ENCODE data around the gene PLVAP.

The PLVAP gene, protein sequence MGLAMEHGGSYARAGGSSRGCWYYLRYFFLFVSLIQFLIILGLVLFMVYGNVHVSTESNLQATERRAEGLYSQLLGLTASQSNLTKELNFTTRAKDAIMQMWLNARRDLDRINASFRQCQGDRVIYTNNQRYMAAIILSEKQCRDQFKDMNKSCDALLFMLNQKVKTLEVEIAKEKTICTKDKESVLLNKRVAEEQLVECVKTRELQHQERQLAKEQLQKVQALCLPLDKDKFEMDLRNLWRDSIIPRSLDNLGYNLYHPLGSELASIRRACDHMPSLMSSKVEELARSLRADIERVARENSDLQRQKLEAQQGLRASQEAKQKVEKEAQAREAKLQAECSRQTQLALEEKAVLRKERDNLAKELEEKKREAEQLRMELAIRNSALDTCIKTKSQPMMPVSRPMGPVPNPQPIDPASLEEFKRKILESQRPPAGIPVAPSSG

DNA sequence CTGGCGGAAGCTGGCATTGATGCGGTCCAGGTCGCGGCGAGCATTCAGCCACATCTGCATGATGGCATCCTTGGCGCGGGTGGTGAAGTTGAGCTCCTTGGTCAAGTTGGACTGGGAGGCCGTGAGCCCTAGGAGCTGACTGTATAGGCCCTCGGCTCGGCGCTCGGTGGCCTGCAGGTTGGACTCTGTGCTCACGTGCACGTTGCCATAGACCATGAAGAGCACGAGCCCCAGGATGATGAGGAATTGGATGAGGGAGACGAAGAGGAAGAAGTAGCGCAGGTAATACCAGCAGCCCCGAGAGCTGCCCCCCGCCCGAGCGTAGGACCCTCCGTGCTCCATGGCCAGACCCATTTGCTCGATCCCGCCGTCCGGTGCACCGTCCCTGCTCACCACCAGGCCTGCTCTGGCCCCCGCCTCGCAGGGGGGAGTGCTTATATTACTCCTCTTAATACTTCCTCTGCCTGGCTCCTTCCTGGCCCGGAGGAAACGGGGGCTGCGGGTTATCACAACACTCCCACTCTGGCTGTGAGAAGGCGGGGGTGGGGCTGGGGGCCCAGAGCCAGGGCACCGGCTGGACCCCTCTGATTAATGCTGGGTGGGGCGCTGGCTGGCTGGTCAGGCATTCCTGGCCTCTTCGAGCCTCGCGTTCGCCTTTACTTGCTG lies at the start of gene PLVAP:
Gene PLVAP (minus strand): TSS at position 408 of the 666 bp plus-strand sequence. CDS start 54 bp downstream, at position 354.
- no peak within 1 kb of the TSS for H3K4me3 ChIP-seq (ENCODE audit: low read length)
- peaks cover 6% of the 10 kb centered on the region for H3K4me1 ChIP-seq (ENCODE audit: control insufficient read depth, low read depth, low read length)
- no peaks in the 10 kb centered on the region for H3K27me3 ChIP-seq (ENCODE audit: control insufficient read depth, insufficient read depth, low read length)
- no peak within 1 kb of the TSS for H3K9ac ChIP-seq (ENCODE audit: low read length)
- no peak within 1 kb of the TSS for H3K27ac ChIP-seq (ENCODE audit: low read length)
- H3K9me3 ChIP-seq (ENCODE audit: control insufficient read depth, low read depth, low read length), result no peaks in the 10 kb centered on the region
- no peaks in the 10 kb centered on the region for H3K36me3 ChIP-seq (ENCODE audit: control insufficient read depth, low read depth, low read length)

DNA sequence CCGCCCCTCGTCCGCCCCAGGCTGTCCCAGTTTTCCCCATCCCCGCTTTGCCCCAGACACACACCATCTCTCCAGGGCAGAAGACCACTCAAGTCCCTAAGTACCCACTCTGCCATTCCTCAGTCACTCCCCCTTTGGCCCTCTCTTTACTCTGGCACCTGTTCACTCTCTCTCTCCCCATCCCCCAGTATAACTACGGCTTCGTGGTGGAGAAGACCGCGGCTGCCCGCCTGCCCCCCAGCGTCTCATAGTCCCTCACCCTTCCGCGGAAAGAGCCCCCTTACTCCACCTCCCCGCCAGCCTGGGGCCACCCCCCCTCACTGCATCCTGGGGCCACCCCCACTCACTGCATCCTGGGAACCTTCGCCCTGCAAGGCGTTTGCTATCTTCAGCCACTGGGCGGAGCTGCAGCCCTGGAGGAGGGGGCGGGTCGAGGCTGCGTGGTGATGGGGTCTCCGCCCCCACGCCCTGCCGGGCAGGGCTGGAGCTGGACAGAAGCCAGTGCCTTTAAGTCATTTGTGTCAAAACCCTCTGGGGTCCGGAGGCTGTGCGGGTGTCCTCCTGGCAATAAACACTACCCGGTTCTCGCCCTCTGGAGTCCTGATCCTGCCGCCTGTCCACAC lies 47.7 kb upstream of the PLVAP start:
- Histone ChIP-seq H3K27ac (ENCODE audit: low read length) (no peak overlapping the region), H3K4me3 (ENCODE audit: low read length) (peak overlapping the region; percentile 49), H3K9ac (ENCODE audit: low read length) (no peak overlapping the region), H3K4me1 (ENCODE audit: control insufficient read depth, low read depth, low read length) (peaks cover 3% of the 10 kb centered on the region), H3K27me3 (ENCODE audit: control insufficient read depth, insufficient read depth, low read length) (no peaks in the 10 kb centered on the region), H3K9me3 (ENCODE audit: control insufficient read depth, low read depth, low read length) (no peaks in the 10 kb centered on the region), H3K36me3 (ENCODE audit: control insufficient read depth, low read depth, low read length) (no peaks in the 10 kb centered on the region)

DNA sequence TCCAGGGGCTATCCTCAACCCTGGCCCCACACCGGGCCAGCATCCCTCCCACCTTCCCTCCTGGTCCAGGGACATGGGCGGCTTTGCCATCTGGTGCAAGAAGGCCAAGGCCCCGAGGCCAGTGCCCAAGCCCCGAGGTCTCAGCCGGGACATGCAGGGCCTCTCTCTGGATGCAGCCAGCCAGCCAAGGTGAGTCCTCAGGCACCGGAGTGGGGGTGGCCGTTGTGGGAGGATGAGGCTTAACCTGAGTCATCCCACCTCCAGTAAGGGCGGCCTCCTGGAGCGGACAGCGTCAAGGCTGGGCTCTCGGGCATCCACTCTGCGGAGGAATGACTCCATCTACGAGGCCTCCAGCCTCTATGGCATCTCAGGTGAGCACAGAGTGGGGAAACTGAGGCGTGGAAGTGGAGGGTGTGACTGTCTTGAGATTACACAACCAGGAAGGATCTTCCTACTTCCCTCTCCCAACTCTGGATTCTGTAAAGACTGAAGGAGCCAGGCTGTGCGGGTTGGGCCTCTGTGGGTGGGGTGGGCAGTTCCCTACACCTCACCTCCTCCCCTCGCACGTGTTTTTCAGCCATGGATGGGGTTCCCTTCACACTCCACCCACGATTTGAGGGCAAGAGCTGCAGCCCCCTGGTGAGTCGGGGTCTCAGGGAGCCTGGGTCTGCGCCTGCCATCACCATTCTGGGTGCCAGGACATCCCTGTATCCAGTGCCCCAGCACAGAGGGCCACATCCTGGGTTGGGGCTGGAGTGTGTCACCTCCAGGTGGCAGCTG lies 46.5 kb upstream of the PLVAP start:
- Histone ChIP-seq H3K4me3 (ENCODE audit: low read length) (no peak overlapping the region), H3K9ac (ENCODE audit: low read length) (no peak overlapping the region)

DNA sequence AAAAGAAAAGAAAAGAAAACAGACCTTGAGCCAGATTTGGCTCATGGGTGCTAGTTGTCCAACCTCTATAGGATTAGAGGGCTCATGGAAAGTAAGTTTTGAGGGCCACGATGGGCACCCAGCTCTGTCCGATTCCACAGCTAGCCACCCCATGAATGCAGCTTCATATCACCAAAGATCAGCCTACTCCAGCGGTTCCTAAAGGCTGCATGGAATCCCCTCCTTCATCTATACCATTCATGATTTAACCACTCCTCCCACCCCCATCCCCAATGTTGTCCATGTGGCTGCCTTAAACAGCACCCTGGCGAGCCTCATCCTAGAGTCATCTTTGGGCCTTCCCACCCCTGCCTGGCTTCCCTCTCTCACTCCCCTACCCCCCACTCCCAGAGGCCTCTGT lies 44.8 kb upstream of the PLVAP start:
- H3K4me1 ChIP-seq (ENCODE audit: control insufficient read depth, low read depth, low read length), result peaks cover 6% of the 10 kb centered on the region
- no peaks in the 10 kb centered on the region for H3K9me3 ChIP-seq (ENCODE audit: control insufficient read depth, low read depth, low read length)
- H3K9ac ChIP-seq (ENCODE audit: low read length), result no peak overlapping the region
- no peak overlapping the region for H3K4me3 ChIP-seq (ENCODE audit: low read length)
- no peaks in the 10 kb centered on the region for H3K36me3 ChIP-seq (ENCODE audit: control insufficient read depth, low read depth, low read length)
- no peak overlapping the region for H3K27ac ChIP-seq (ENCODE audit: low read length)
- no peaks in the 10 kb centered on the region for H3K27me3 ChIP-seq (ENCODE audit: control insufficient read depth, insufficient read depth, low read length)

More for the DNA sequence above, 46.5 kb upstream of the PLVAP start:
- no peaks in the 10 kb centered on the region for H3K9me3 ChIP-seq (ENCODE audit: control insufficient read depth, low read depth, low read length)
- peaks cover 6% of the 10 kb centered on the region for H3K4me1 ChIP-seq (ENCODE audit: control insufficient read depth, low read depth, low read length)
- no peaks in the 10 kb centered on the region for H3K27me3 ChIP-seq (ENCODE audit: control insufficient read depth, insufficient read depth, low read length)
- no peaks in the 10 kb centered on the region for H3K36me3 ChIP-seq (ENCODE audit: control insufficient read depth, low read depth, low read length)
- H3K27ac ChIP-seq (ENCODE audit: low read length), result no peak overlapping the region

DNA sequence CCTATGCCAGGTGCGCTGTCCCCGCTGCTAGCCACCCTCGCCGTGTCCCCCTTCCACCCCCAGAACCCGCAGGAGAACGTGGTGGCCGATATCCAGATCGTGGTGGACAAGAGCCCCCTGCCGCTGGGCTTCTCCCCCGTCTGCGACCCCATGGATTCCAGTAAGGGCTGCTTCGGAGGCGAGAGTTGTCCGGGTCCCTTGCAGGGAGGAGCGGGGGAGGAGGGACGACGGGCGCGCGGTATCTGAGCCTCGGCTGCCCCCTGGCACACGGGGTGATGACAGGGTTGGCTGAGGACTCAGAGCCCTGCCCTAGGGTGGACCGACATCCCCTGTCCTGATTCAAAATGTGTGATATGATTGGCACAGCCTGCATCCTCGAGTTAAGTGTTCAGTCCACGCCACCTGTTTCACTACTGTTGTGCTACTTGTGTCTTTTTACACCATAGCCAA lies 43.4 kb upstream of the PLVAP start:
- Histone ChIP-seq H3K4me1 (ENCODE audit: control insufficient read depth, low read depth, low read length) (peaks cover 11% of the 10 kb centered on the region), H3K27me3 (ENCODE audit: control insufficient read depth, insufficient read depth, low read length) (peaks cover 8% of the 10 kb centered on the region), H3K9ac (ENCODE audit: low read length) (peak overlapping the region; percentile 28), H3K4me3 (ENCODE audit: low read length) (peak overlapping the region; percentile 77), H3K9me3 (ENCODE audit: control insufficient read depth, low read depth, low read length) (no peaks in the 10 kb centered on the region), H3K27ac (ENCODE audit: low read length) (no peak overlapping the region), H3K36me3 (ENCODE audit: control insufficient read depth, low read depth, low read length) (no peaks in the 10 kb centered on the region)

DNA sequence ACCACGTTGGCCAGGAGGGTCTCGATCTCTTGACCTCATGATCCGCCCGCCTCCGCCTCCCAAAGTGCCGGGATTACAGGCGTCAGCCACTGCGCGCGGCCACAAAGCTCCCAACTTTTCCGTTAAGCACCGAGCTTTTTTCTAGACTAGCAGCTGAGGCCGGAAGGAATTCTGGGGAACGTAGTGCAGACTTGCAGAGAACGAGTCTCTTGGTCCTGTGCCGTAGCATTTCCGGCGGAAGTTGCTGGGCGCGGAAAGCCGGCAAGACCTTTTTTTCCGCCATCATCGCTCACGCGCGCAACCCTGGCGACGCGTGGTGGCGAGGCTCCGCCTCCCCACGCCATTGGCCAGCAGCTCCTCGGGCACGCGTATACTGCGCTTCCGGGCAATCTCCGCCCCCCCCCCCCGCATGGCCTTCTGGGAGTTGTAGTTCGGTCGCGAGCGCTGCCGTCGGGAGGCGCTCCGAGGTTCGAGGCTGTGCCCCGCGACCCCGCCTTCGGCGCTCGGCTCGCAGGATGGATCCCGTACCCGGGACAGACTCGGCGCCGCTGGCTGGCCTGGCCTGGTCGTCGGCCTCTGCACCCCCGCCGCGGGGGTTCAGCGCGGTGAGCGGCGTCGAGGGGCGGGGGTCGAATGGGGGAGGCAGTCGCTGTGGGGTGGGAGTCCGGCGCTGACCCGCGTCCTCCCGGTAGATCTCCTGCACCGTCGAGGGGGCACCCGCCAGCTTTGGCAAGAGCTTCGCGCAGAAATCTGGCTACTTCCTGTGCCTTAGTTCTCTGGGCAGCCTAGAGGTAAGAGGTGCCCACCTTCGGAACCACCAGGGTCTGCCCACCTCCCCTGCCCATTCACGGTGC lies 42.7 kb upstream of the PLVAP start, which contains the start of gene MVB12A:
Gene MVB12A (plus strand): TSS at position 427 of the 854 bp plus-strand sequence. CDS start 89 bp downstream, at position 516.
- Histone ChIP-seq H3K9me3 (ENCODE audit: control insufficient read depth, low read depth, low read length) (no peaks in the 10 kb centered on the region), H3K36me3 (ENCODE audit: control insufficient read depth, low read depth, low read length) (no peaks in the 10 kb centered on the region), H3K4me3 (ENCODE audit: low read length) (peak within 1 kb of the TSS; percentile 77), H3K27ac (ENCODE audit: low read length) (no peak within 1 kb of the TSS), H3K4me1 (ENCODE audit: control insufficient read depth, low read depth, low read length) (peaks cover 17% of the 10 kb centered on the region), H3K9ac (ENCODE audit: low read length) (peak within 1 kb of the TSS; percentile 28), H3K27me3 (ENCODE audit: control insufficient read depth, insufficient read depth, low read length) (peaks cover 11% of the 10 kb centered on the region)

DNA sequence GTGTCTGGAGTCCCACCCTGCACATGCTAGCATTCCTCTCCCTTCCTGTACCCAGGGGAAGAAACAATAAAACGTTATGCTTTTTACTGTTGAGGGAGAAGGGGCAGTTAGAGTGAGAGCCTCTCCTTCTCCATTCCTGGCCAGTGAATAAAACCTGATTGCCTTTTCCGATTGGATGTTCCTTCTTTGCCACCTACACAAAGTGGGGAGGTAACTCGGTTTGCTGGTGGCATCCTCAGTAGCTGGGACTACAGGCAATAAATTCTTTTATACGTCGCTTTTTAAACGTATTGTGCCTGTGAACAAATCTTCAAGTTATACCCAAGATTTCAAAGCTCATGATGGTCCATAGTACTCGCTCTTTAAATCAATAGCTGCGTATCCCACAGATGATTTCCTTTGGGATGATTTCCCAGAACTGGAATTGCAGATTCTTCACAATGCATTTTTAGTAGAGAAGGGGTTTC lies 42.0 kb upstream of the PLVAP start:
- H3K36me3 ChIP-seq (ENCODE audit: control insufficient read depth, low read depth, low read length), result no peaks in the 10 kb centered on the region
- peak overlapping the region; percentile 22 for H3K9ac ChIP-seq (ENCODE audit: low read length)
- H3K4me1 ChIP-seq (ENCODE audit: control insufficient read depth, low read depth, low read length), result peaks cover 15% of the 10 kb centered on the region
- peak overlapping the region; percentile 44 for H3K4me3 ChIP-seq (ENCODE audit: low read length)
- H3K9me3 ChIP-seq (ENCODE audit: control insufficient read depth, low read depth, low read length), result no peaks in the 10 kb centered on the region
- H3K27ac ChIP-seq (ENCODE audit: low read length), result no peak overlapping the region
- H3K27me3 ChIP-seq (ENCODE audit: control insufficient read depth, insufficient read depth, low read length), result peaks cover 11% of the 10 kb centered on the region

DNA sequence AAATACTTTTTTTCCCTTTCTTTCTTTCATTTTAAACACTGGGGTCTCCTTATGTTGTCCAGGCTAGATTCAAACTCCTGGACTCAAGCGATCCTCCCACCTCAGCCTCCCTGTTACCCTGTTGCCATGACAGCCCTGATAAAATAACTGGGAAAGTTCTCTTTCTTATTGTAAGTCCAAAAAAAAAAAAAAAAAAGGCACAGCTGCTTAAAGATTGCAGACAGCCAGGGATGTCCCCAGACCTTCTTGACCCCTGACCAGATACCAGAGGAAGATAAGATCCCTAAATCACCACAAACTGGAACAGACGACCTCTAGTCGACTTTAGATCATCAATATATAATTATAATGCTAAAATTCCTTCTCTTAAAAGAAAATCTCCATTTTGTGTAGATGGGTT lies 41.6 kb upstream of the PLVAP start:
- no peak overlapping the region for H3K27ac ChIP-seq (ENCODE audit: low read length)
- H3K4me3 ChIP-seq (ENCODE audit: low read length), result peak overlapping the region; percentile 44
- H3K9me3 ChIP-seq (ENCODE audit: control insufficient read depth, low read depth, low read length), result no peaks in the 10 kb centered on the region
- peaks cover 11% of the 10 kb centered on the region for H3K27me3 ChIP-seq (ENCODE audit: control insufficient read depth, insufficient read depth, low read length)
- H3K9ac ChIP-seq (ENCODE audit: low read length), result no peak overlapping the region
- H3K4me1 ChIP-seq (ENCODE audit: control insufficient read depth, low read depth, low read length), result peaks cover 15% of the 10 kb centered on the region
- no peaks in the 10 kb centered on the region for H3K36me3 ChIP-seq (ENCODE audit: control insufficient read depth, low read depth, low read length)

DNA sequence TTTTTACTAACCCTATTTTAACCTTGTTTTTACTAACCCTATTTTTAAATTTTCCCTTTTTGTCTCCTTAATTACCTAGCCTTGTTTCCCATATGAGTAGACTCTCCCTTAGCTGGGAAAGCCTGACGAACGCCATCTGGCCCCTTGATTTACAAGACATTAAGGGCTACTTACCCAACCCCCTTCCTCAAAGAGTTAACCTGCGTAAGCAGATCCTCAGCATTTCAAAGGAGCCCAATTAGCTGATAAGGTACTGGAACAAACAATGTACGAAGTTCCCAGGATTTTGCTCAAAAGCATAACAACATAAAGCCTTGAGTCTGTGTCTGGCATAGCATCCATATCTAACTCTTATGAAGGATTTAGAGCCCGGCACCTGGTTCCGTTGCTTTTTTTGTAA lies 38.0 kb upstream of the PLVAP start:
- Histone ChIP-seq H3K9me3 (ENCODE audit: control insufficient read depth, low read depth, low read length) (no peaks in the 10 kb centered on the region), H3K27ac (ENCODE audit: low read length) (peak overlapping the region; percentile 45), H3K4me1 (ENCODE audit: control insufficient read depth, low read depth, low read length) (peaks cover 15% of the 10 kb centered on the region), H3K36me3 (ENCODE audit: control insufficient read depth, low read depth, low read length) (no peaks in the 10 kb centered on the region), H3K4me3 (ENCODE audit: low read length) (peak overlapping the region; percentile 57), H3K27me3 (ENCODE audit: control insufficient read depth, insufficient read depth, low read length) (peaks cover 11% of the 10 kb centered on the region), H3K9ac (ENCODE audit: low read length) (peak overlapping the region; percentile 59)

DNA sequence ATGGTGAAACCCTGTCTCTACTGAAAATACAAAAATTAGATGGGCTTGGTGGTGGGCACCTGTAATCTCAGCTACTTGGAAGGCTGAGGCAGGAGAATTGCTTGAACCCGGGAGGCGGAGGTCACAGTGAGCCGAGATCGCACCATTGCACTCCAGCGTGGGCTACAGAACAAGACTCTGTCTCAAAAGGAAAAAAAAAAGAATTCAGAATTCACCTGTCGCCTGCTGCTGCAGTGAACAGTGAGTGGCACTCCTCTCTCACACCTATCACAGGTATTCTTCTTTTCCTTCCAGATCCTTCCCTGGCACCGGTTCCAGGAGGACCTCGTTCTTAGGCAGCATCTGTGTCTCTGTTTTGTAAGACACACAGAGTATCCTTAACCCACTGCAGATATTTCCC lies 37.0 kb upstream of the PLVAP start:
- Histone ChIP-seq H3K9me3 (ENCODE audit: control insufficient read depth, low read depth, low read length) (no peaks in the 10 kb centered on the region), H3K9ac (ENCODE audit: low read length) (no peak overlapping the region), H3K27ac (ENCODE audit: low read length) (no peak overlapping the region), H3K27me3 (ENCODE audit: control insufficient read depth, insufficient read depth, low read length) (peaks cover 11% of the 10 kb centered on the region), H3K4me3 (ENCODE audit: low read length) (no peak overlapping the region), H3K4me1 (ENCODE audit: control insufficient read depth, low read depth, low read length) (peaks cover 13% of the 10 kb centered on the region), H3K36me3 (ENCODE audit: control insufficient read depth, low read depth, low read length) (no peaks in the 10 kb centered on the region)

Measured in iPS-18a (cell line).